H9 (cell line): Measurements from ENCODE around the gene C2orf81. TPM values are rescaled to one million over a fixed set of nuclear protein-coding genes. Genes with fewer than 3 reads are reported as not detected.
A peak's percentile ranks its signal among the peaks of the same experiment; 100 is the strongest.

Source experiments
- DNase-seq: peaks from one replicate; pipeline ENCODE4 v3.0.0-alpha.2; 2017
- H2AFZ ChIP-seq: one replicate; pipeline ENCODE4 v1.6.1; 2013; ENCODE audit warnings: mild to moderate bottlenecking, low read length, control low read depth, moderate library complexity
- H2AK5ac ChIP-seq: 2 replicates; pipeline ENCODE4 v1.6.1; 2013; ENCODE audit warnings: low read length, control low read depth, mixed read lengths; ENCODE audit not compliant: insufficient read length
- H2BK120ac ChIP-seq: one replicate; pipeline ENCODE4 v1.6.1; 2013; ENCODE audit warnings: low read depth, mild to moderate bottlenecking, low read length, control low read depth, inconsistent platforms; ENCODE audit not compliant: poor library complexity, severe bottlenecking
- H2BK12ac ChIP-seq: 2 replicates; pipeline ENCODE4 v1.6.1; 2013; ENCODE audit warnings: low read length, control low read depth, mixed read lengths, low read depth; ENCODE audit not compliant: insufficient read length
- H2BK15ac ChIP-seq: 2 replicates; pipeline ENCODE4 v1.6.1; 2013; ENCODE audit warnings: low read depth, low read length, control low read depth
- H2BK20ac ChIP-seq: one replicate; pipeline ENCODE4 v1.6.1; 2013; ENCODE audit warnings: low read depth, mild to moderate bottlenecking, low read length, control low read depth, inconsistent platforms; ENCODE audit not compliant: poor library complexity, severe bottlenecking
- H2BK5ac ChIP-seq: 2 replicates; pipeline ENCODE4 v1.6.1; 2013; ENCODE audit warnings: low read length, control low read depth, mixed read lengths; ENCODE audit not compliant: insufficient read length
- H3K14ac ChIP-seq: 2 replicates; pipeline ENCODE4 v1.6.1; 2013; ENCODE audit warnings: low read length, control low read depth; ENCODE audit not compliant: insufficient read depth
- H3K18ac ChIP-seq: 2 replicates; pipeline ENCODE4 v1.6.1; 2013; ENCODE audit warnings: low read depth, mild to moderate bottlenecking, mixed read lengths, low read length, control low read depth; ENCODE audit not compliant: insufficient read length
- H3K23ac ChIP-seq: 2 replicates; pipeline ENCODE4 v1.6.1; 2013; ENCODE audit warnings: low read length, control low read depth, mixed read lengths, low read depth; ENCODE audit not compliant: insufficient read length
- H3K23me2 ChIP-seq: 2 replicates; pipeline ENCODE4 v1.6.1; 2013; ENCODE audit warnings: low read depth, mild to moderate bottlenecking, mixed read lengths, low read length, control low read depth; ENCODE audit not compliant: insufficient read length, poor library complexity, severe bottlenecking
- H3K27ac ChIP-seq: 2 replicates; pipeline ENCODE4 v1.5.1; 2013; ENCODE audit warnings: low read length, control low read depth, mixed read lengths, low read depth; ENCODE audit not compliant: insufficient read length
- H3K27me3 ChIP-seq: 2 replicates; pipeline ENCODE4 v1.6.1; 2013; ENCODE audit warnings: low read length, control low read depth, inconsistent platforms; ENCODE audit not compliant: insufficient read depth
- H3K4ac ChIP-seq: 2 replicates; pipeline ENCODE4 v1.6.1; 2013; ENCODE audit warnings: low read depth, mild to moderate bottlenecking, control low read depth, inconsistent platforms, low read length, moderate library complexity
- H3K4me1 ChIP-seq: 2 replicates; pipeline ENCODE4 v1.6.1; 2013; ENCODE audit warnings: low read length, control low read depth, inconsistent platforms; ENCODE audit not compliant: insufficient read depth
- H3K4me2 ChIP-seq: 2 replicates; pipeline ENCODE4 v1.6.1; 2013; ENCODE audit warnings: low read length, control low read depth, mixed read lengths; ENCODE audit not compliant: insufficient read length, insufficient read depth
- H3K56ac ChIP-seq: 2 replicates; pipeline ENCODE4 v1.6.1; 2013; ENCODE audit warnings: low read depth, mild to moderate bottlenecking, mixed read lengths, low read length, control low read depth; ENCODE audit not compliant: insufficient read length
- H3K79me1 ChIP-seq: 2 replicates; pipeline ENCODE4 v1.6.1; 2013; ENCODE audit warnings: low read depth, mild to moderate bottlenecking, moderate library complexity, low read length, control low read depth, inconsistent platforms; ENCODE audit not compliant: insufficient read depth, poor library complexity, severe bottlenecking
- H3K79me2 ChIP-seq: 2 replicates; pipeline ENCODE4 v1.6.1; 2013; ENCODE audit warnings: low read length, control low read depth, inconsistent platforms; ENCODE audit not compliant: insufficient read depth
- H3K9ac ChIP-seq: 2 replicates; pipeline ENCODE4 v1.6.1; 2013; ENCODE audit warnings: low read length, control low read depth, mixed read lengths; ENCODE audit not compliant: insufficient read length; ENCODE audit errors: extremely low read depth
- H3K9me3 ChIP-seq: one replicate; pipeline ENCODE4 v1.6.1; 2013; ENCODE audit warnings: low read depth, low read length, inconsistent platforms; ENCODE audit not compliant: control insufficient read depth
- H3T11ph ChIP-seq: one replicate; pipeline ENCODE4 v1.6.1; 2013; ENCODE audit warnings: mild to moderate bottlenecking, low read length, control low read depth, inconsistent platforms
- H4K20me1 ChIP-seq: one replicate; pipeline ENCODE4 v1.6.1; 2013; ENCODE audit not compliant: control insufficient read depth, insufficient read length, insufficient read depth
- H4K5ac ChIP-seq: 2 replicates; pipeline ENCODE4 v1.6.1; 2013; ENCODE audit warnings: low read depth, mild to moderate bottlenecking, mixed read lengths, low read length, control low read depth; ENCODE audit not compliant: insufficient read length
- H4K8ac ChIP-seq: replicated peaks from 2 replicates; pipeline ENCODE4 v1.6.1; 2013; ENCODE audit warnings: low read length, control low read depth, mixed read lengths, low read depth; ENCODE audit not compliant: insufficient read length
- H4K91ac ChIP-seq: 2 replicates; pipeline ENCODE4 v1.6.1; 2013; ENCODE audit warnings: low read depth, mild to moderate bottlenecking, moderate library complexity, mixed read lengths, low read length, control low read depth; ENCODE audit not compliant: insufficient read length
- H3K27ac Mint-ChIP-seq, 3 experiments: 2 replicates in 2 of 3; 3 replicates in 1 of 3; pipeline ENCODE4 v1.8.0; 2020 to 2021; ENCODE audit warnings: mixed read lengths in 3 of 3, mild to moderate bottlenecking in 1 of 3, moderate library complexity in 1 of 3
- H3K27me3 Mint-ChIP-seq: 2 replicates; pipeline ENCODE4 v1.8.0; 2021; ENCODE audit warnings: low read depth, mild to moderate bottlenecking, moderate library complexity, mixed read lengths
- H3K36me3 Mint-ChIP-seq, 3 experiments: 2 replicates in 2 of 3; 3 replicates in 1 of 3; pipeline ENCODE4 v1.8.0; 2020 to 2021; ENCODE audit warnings: low read depth in 3 of 3, mixed read lengths in 3 of 3; ENCODE audit not compliant: insufficient read depth in 1 of 3
- H3K4me1 Mint-ChIP-seq, 2 experiments: 2 replicates each; pipeline ENCODE4 v1.8.0; 2020; ENCODE audit warnings: mixed read lengths in 2 of 2
- H3K4me3 Mint-ChIP-seq, 2 experiments: 2 replicates in 1 of 2; 3 replicates in 1 of 2; pipeline ENCODE4 v1.8.0; 2020 to 2021; ENCODE audit warnings: mild to moderate bottlenecking in 2 of 2, mixed read lengths in 2 of 2, moderate library complexity in 1 of 2
- H3K9me3 Mint-ChIP-seq, 2 experiments: 2 replicates in 1 of 2; 3 replicates in 1 of 2; pipeline ENCODE4 v1.8.0; 2020; ENCODE audit warnings: mild to moderate bottlenecking in 2 of 2, mixed read lengths in 2 of 2, moderate library complexity in 1 of 2
- CTCF ChIP-seq: fragments of 200-600 bp; sonication (generic); conservative IDR thresholded peaks from 3 replicates; pipeline ENCODE4 v1.8.0; 2021; ENCODE audit warnings: antibody characterized with exemption, mild to moderate bottlenecking
- WGBS: extraction: QIAGEN DNeasy Blood & Tissue Kit; methylation state at CpG from one replicate; pipeline ENCODE4 v1.1.7; 2013; ENCODE audit warnings: missing lambda C conversion rate, low lambda C conversion rate, mixed read lengths; ENCODE audit not compliant: insufficient read length; ENCODE audit errors: extremely low coverage; 5-methylcytosine and 5-hydroxymethylcytosine counted together
- total RNA-seq: library from RNA; stranded (reverse); gene quantifications from 2 replicates; pipeline ENCODE4 v1.2.1, GENCODE V29; 2021

Gene C2orf81
- total RNA-seq, 1 experiment from 2014 or later = 3.5 TPM

DNA sequence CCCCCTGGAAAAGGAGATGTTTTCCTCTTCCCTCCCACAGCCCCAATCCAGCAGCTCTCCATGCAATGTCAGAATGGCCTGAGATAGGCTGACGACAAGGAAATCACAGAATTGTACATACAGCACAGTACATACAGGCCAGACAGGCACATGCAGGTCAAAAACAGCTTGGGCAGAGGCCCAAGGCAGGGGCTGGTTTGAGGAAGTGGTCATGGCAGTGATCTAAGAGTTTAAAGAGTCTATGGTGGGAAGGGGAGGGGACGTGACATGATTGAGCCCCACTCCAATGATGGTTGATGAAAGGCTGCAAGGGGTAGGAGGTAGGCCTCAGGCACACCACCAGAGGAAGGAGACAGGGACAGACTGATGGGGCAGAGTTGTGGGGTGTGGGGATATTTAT is 45.6 kb downstream of the C2orf81 start:
- H4K20me1 ChIP-seq = no peaks in the 10 kb centered on the region
- H3K79me2 ChIP-seq = peaks cover 5% of the 10 kb centered on the region; the same call in 1 of the 2 replicates
- H2BK120ac ChIP-seq = no peak overlapping the region
- no peak overlapping the region for H2BK15ac ChIP-seq
- Mint-ChIP-seq H3K36me3 (peaks cover 16 to 32% (median 31%) of the 10 kb centered on the region in 3 experiments), H3K4me1 (peaks cover 42 to 52% of the 10 kb centered on the region in 2 experiments), H3K27ac (peak overlapping the region in 2 of 3 experiments; percentile 12 to 45; a peak in 2 of 7 replicates), H3K4me3 (no peak overlapping the region), H3K9me3 (no peaks in the 10 kb centered on the region), H3K27me3 (no peaks in the 10 kb centered on the region)
- no peak overlapping the region for H3K4me2 ChIP-seq
- H4K5ac ChIP-seq = no peak overlapping the region
- no peak overlapping the region for H3K18ac ChIP-seq
- H3T11ph ChIP-seq = no peak overlapping the region
- H3K23me2 ChIP-seq = no peaks in the 10 kb centered on the region
- no peak for TF ChIP-seq CTCF
- peaks cover 7% of the 10 kb centered on the region for H3K4me1 ChIP-seq
- H2AK5ac ChIP-seq = no peak overlapping the region
- peaks cover 11% of the 10 kb centered on the region for H3K79me1 ChIP-seq
- H3K56ac ChIP-seq = no peak overlapping the region
- DNase-seq = no peak
- H2AFZ ChIP-seq = no peak overlapping the region
- no peak overlapping the region for H4K8ac ChIP-seq
- no peak overlapping the region for H3K27ac ChIP-seq
- no peak overlapping the region for H3K4ac ChIP-seq
- no peak overlapping the region for H3K9ac ChIP-seq
- H2BK5ac ChIP-seq = no peak overlapping the region
- no peaks in the 10 kb centered on the region for H3K9me3 ChIP-seq
- no peak overlapping the region for H2BK12ac ChIP-seq
- no peak overlapping the region for H4K91ac ChIP-seq
- H2BK20ac ChIP-seq = no peak overlapping the region
- WGBS = no CpG with 5 or more reads among the region's 2 CpGs
- no peak overlapping the region for H3K23ac ChIP-seq
- H3K27me3 ChIP-seq = no peaks in the 10 kb centered on the region
- H3K14ac ChIP-seq = no peak overlapping the region
